ENCODE results near the gene KNL1. TPM values are rescaled to one million over a fixed set of nuclear protein-coding genes. Genes with fewer than 3 reads are reported as not detected.

KNL1 gene, protein sequence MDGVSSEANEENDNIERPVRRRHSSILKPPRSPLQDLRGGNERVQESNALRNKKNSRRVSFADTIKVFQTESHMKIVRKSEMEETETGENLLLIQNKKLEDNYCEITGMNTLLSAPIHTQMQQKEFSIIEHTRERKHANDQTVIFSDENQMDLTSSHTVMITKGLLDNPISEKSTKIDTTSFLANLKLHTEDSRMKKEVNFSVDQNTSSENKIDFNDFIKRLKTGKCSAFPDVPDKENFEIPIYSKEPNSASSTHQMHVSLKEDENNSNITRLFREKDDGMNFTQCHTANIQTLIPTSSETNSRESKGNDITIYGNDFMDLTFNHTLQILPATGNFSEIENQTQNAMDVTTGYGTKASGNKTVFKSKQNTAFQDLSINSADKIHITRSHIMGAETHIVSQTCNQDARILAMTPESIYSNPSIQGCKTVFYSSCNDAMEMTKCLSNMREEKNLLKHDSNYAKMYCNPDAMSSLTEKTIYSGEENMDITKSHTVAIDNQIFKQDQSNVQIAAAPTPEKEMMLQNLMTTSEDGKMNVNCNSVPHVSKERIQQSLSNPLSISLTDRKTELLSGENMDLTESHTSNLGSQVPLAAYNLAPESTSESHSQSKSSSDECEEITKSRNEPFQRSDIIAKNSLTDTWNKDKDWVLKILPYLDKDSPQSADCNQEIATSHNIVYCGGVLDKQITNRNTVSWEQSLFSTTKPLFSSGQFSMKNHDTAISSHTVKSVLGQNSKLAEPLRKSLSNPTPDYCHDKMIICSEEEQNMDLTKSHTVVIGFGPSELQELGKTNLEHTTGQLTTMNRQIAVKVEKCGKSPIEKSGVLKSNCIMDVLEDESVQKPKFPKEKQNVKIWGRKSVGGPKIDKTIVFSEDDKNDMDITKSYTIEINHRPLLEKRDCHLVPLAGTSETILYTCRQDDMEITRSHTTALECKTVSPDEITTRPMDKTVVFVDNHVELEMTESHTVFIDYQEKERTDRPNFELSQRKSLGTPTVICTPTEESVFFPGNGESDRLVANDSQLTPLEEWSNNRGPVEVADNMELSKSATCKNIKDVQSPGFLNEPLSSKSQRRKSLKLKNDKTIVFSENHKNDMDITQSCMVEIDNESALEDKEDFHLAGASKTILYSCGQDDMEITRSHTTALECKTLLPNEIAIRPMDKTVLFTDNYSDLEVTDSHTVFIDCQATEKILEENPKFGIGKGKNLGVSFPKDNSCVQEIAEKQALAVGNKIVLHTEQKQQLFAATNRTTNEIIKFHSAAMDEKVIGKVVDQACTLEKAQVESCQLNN (N-terminal part only)
- 36.7 and 40.3 TPM in 2 replicates for total RNA-seq (2021)
- Bru-seq, nascent RNA, result percentile 77 among the genes with signal in this experiment
- BruChase-seq, experiment 1, labeled RNA remaining after a 2-hour chase, result percentile 87 among the genes with signal in this experiment
- BruChase-seq, experiment 2, labeled RNA remaining after a 6-hour chase, result percentile 92 among the genes with signal in this experiment
- long read RNA-seq, full-length matches to known transcripts, result 3 of 11 reads
- long read RNA-seq, partial matches to known transcripts, result 4 of 11 reads
- long read RNA-seq, other reads (novel, unspliced or antisense), result 4 of 11 reads

DNA sequence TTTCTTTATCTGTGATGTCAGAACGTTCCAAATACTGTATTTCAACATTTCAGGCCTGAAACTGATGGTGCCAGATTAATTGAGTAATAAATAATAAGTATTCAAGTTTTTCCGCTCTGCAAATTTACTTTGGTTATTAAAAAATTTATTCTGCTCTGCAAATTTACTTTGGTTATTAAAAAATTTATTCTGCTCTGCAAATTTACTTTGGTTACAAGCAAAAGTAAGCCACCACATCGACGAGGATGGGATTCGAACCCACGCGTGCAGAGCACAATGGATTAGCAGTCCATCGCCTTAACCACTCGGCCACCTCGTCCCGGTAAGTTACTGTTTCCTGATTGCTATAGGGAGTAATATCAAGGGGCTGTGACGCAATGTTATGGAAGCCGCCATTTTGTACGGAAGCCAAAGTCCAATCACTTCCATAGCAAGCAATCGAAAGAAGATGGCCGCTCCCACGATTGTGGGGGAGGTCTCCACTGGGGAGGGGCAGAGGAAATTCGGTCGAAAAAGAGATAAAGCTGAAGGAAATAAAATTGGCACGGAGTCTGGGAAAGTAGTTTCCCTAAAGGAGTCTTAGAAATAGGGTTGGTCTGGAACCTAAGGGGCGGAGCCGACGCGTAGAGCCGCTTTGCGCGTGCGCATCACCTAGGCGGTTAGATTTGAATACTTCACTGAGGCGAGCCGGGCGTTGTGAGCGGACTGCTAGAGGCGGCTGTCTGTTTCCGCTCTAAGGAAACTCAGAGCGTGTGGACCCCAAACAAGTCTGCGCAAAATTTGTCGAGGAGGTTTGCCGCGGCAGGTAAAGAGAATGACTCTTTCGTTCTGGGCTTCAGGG lies at the start of gene KNL1:
Gene KNL1 (plus strand): TSS at position 662 of the 841 bp plus-strand sequence. CDS start 8,683 bp downstream, outside the sequence.
- TF ChIP-seq, protein P1, sequence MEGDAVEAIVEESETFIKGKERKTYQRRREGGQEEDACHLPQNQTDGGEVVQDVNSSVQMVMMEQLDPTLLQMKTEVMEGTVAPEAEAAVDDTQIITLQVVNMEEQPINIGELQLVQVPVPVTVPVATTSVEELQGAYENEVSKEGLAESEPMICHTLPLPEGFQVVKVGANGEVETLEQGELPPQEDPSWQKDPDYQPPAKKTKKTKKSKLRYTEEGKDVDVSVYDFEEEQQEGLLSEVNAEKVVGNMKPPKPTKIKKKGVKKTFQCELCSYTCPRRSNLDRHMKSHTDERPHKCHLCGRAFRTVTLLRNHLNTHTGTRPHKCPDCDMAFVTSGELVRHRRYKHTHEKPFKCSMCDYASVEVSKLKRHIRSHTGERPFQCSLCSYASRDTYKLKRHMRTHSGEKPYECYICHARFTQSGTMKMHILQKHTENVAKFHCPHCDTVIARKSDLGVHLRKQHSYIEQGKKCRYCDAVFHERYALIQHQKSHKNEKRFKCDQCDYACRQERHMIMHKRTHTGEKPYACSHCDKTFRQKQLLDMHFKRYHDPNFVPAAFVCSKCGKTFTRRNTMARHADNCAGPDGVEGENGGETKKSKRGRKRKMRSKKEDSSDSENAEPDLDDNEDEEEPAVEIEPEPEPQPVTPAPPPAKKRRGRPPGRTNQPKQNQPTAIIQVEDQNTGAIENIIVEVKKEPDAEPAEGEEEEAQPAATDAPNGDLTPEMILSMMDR (conservative IDR thresholded peaks at IDR 0.05; ENCODE audit: low read depth, low read length), result no peak
- TF ChIP-seq EZH2 (IDR thresholded peaks at IDR 0.05; ENCODE audit: borderline replicate concordance, low read depth, low read length, poor library complexity, severe bottlenecking), result no peak
- H3K4me1 ChIP-seq (ENCODE audit: insufficient read depth, low read length, poor library complexity, severe bottlenecking), result no peaks in the 10 kb centered on the region
- ChIA-PET POLR2A (ENCODE audit: low non-redundant PET) (no interaction called here), CTCF (no interaction called here)
- no peaks in the 10 kb centered on the region for H3K27me3 ChIP-seq (replicated peaks; ENCODE audit: insufficient read depth, low read depth, low read length, poor library complexity)
- H3K27ac ChIP-seq (ENCODE audit: low read depth, low read length, poor library complexity, severe bottlenecking), result peak within 1 kb of the TSS; percentile 97
- BruUV-seq (replicated peaks), result no TSS peak
- H3K4me3 ChIP-seq (ENCODE audit: low read depth, low read length, poor library complexity, severe bottlenecking), result peak within 1 kb of the TSS; percentile 68
- intact Hi-C loops (cut with micrococcal nuclease; ENCODE audit: unreplicated experiment), result loop anchor here (1.0 kb wide), 1 partner anchor 100 kb away; no protein-coding TSS in a partner anchor
- H3K9me3 ChIP-seq (ENCODE audit: low read depth, low read length, poor library complexity, severe bottlenecking), result no peaks in the 10 kb centered on the region
- no peaks in the 10 kb centered on the region for H3K36me3 ChIP-seq (ENCODE audit: insufficient read depth, low read length, poor library complexity, severe bottlenecking)
- DNase-seq (ENCODE audit: low spot score), result peak; percentile 95

DNA sequence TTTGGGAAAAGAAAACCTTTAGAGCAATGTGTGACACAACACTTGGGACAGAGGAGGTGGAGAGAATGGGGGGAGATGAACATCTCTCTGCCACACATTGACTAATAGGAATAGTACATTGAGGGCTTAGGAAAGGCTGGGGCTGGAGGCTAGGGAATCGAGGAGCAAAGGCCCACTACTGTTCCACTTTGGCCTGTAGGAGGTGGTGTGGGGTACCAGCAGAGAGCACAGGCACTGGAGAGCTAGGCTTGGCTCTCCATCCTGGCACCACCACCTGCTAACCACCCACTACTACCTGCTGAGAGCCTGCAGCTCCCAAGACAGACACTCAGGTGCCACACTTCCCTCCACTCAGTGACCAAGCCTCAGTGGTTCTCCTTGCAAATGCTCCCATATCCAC lies 48.6 kb upstream of the KNL1 start:
- Histone ChIP-seq H3K4me1 (ENCODE audit: insufficient read depth, low read length, poor library complexity, severe bottlenecking) (no peaks in the 10 kb centered on the region), H3K4me3 (ENCODE audit: low read depth, low read length, poor library complexity, severe bottlenecking) (no peak overlapping the region), H3K27ac (ENCODE audit: low read depth, low read length, poor library complexity, severe bottlenecking) (no peak overlapping the region), H3K27me3 (replicated peaks; ENCODE audit: insufficient read depth, low read depth, low read length, poor library complexity) (no peaks in the 10 kb centered on the region), H3K9me3 (ENCODE audit: low read depth, low read length, poor library complexity, severe bottlenecking) (no peaks in the 10 kb centered on the region), H3K36me3 (ENCODE audit: insufficient read depth, low read length, poor library complexity, severe bottlenecking) (no peaks in the 10 kb centered on the region)
- no peak for TF ChIP-seq EZH2 (IDR thresholded peaks at IDR 0.05; ENCODE audit: borderline replicate concordance, low read depth, low read length, poor library complexity, severe bottlenecking)
- TF ChIP-seq, protein P1 (conservative IDR thresholded peaks at IDR 0.05; ENCODE audit: low read depth, low read length), result 0 out of 2 replicates have a peak, but pooled peaks have one; percentile 17
- POLR2A ChIA-PET (ENCODE audit: low non-redundant PET), result no interaction called here
- no TSS peak for BruUV-seq (replicated peaks)
- CTCF ChIA-PET, result interaction anchor here (0.6 kb wide), 1 partner anchor 88 kb away, joined by 3 read pairs; no protein-coding TSS in a partner anchor
- no peak for DNase-seq (ENCODE audit: low spot score)
- intact Hi-C loops (cut with micrococcal nuclease; ENCODE audit: unreplicated experiment), result no loop called here
